Activated CD4-positive, alpha-beta T cell treated with anti-CD3 and anti-CD28 coated beads, Interleukin-2, Interleukin-4, amounts not matched to agents 100 ng/mL and 50 ng/mL, durations not matched to agents 16 hours and 8 hours (primary cell): ENCODE measurements around the gene LIX1L.

Experiments
- DNase-seq: peaks from one replicate; pipeline ENCODE4 v3.0.0-alpha.2; 2020; ENCODE audit warnings: low spot score

Gene LIX1L

DNA sequence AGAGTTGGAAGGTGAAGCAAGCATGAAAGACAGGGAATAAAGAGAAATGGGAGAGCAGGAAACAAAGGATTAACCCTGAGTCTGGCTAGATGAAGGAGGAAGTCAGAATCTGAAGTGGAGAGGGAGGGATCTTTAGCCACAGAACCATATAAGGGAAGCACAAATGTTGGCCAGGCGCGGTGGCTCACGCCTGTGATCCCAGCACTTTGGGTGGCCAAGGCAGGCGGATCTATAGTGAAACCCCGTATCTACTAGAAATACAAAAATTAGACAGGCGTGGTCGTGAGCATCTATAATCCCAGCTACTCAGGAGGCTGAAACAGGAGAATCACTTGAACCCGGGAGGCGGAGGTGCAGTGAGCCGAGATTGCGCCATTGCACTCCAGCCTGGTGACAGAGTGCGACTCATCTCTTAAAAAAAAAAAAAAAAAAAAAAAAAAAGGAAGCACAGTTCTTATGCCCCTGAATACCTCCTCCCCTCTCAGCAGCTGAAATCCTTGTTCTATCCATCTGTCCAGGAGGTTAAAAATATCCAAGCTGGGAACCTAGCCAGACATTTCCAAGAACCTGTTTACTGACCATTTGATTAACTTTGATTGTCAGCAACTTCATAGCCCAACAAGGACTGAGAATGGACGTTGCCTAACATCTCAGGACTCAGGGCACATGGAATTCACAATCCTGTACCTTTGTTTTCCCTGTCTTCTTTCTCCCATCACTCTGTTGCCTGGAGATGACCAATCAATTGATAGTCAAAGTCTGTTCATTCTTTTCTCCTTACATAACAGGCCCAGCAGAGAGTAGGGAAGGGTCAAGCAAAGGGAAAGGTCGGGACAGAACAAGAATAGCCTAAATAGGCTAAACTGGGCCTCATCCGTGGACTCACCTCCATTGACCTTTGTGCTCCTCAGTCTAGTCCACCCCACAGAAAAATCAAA lies 28.0 kb upstream of the LIX1L start:
- DNase-seq = no peak

DNA sequence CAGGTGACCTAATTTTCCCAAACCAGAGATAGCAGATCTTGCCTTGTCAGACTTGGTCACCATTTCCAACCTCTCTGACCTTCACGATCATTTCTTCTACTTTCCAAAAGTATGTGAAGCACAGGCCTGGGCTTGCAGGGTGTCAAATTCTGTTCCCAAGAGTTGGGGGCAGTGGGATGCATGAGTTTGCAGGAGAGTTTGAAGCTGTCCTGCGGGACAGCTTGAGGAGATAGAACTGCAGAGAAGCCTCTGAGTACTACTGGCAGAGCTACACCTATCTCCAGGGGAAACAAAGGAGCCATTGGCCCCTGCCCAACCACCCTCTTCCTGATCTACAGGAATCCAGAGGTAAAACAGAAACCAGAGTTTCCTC lies 27.3 kb upstream of the LIX1L start:
- DNase-seq = no peak

- DNase-seq = no peak
These were observed 26.4 kb upstream of the LIX1L start for GRCh38 chr1:145983960-145984830.

DNA sequence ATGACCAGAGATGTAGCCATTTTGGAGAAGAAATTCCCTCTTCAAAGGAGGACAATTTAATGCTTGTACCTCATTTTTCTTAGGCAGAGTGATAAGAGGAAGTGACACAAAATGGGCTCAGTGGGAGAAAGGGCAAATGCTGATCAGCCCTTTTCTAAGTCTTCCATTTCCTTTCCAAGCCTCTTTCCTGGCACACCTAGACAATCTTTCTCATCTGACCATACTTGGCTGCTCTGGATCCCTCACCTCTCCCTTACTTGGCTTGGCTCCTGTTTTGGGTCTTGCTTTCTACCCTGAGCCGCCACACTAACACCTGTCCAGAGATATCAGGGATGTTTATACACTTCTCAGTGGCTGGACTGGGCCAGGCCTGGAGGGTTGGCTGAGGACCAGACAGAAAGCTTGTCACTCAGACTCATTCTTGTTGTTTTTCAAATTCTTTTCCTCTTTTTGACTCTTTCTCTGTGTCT lies 25.4 kb upstream of the LIX1L start:
- no peak for DNase-seq

- no peak for DNase-seq
These were observed 24.4 kb upstream of the LIX1L start for GRCh38 chr1:145982010-145982723.

GRCh38 chr1:145980457-145980994 lies 22.7 kb upstream of the LIX1L start:
- DNase-seq = no peak

- DNase-seq = peak; percentile 39
These were observed 22.1 kb upstream of the LIX1L start for GRCh38 chr1:145979746-145980456.

- DNase-seq = peak; percentile 97
These were observed 21.3 kb upstream of the LIX1L start for GRCh38 chr1:145978854-145979745.

GRCh38 chr1:145978471-145978853 lies 20.6 kb upstream of the LIX1L start:
- no peak for DNase-seq

- DNase-seq = peak; percentile 85
These were observed 20.0 kb upstream of the LIX1L start for GRCh38 chr1:145977486-145978470.

- DNase-seq = no peak
These were observed 19.2 kb upstream of the LIX1L start for GRCh38 chr1:145977016-145977415.

DNA sequence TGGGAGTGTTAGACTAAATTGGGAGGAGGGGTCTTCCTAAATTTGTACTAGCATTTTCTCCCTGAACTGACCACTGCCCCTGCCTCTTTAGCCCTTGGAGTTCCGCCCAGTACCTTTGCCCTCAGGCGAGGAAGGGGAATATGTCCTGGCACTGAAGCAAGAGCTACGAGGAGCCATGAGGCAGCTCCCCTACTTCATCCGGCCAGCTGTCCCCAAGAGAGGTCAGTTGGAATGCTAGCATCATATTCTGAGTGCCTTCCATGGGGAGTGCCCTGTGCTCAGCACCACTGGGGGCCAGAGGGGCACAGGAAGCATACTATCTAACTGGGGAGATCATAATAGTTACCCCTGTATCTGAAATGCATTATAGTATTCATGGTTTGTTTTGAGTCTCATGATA lies 17.4 kb upstream of the LIX1L start:
- no peak for DNase-seq

GRCh38 chr1:145974721-145975120 lies 16.9 kb upstream of the LIX1L start:
- no peak for DNase-seq

- no peak for DNase-seq
These were observed 14.8 kb upstream of the LIX1L start for GRCh38 chr1:145972580-145972979.

- no peak for DNase-seq
These were observed 9.5 kb upstream of the LIX1L start for GRCh38 chr1:145967288-145967687.

GRCh38 chr1:145965119-145965744 lies 7.4 kb upstream of the LIX1L start:
- DNase-seq = no peak

DNA sequence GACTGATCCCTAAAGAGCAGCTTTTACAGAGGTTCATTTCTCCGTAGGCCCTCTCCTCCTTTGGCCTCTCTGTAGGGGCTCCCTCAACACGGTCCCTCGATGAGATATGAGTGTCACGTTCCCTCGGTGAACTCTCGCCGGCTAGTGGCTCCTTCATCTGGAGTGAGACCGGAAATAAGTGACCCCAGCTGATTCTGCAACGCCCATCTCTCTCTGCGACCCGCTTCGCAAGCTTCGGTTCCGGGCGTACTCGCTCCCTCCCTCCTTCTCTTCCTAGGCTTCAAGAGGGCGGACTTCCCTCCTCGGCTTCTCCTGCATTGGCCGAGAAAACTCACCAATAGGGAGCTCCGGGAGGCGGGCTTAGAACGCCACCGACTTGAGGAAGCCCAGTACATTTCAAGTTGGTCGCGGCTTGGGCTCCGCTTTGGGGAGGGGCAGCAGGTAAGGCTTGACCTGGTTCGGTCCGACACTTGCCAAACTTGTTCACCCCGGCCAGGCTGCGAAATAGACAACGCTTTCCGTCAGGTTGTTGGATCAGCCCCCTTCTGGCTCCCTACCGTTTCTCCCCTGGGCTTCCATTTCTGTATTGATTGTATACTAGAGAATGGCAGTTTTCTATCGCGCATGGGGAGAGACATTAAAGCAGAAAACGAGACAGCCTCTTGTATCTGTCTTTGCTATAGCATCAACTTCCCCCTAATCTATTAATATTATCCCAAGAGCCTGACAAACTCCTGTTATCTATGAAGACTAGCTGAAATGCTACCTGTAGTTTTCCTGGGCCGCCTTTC lies 6.7 kb upstream of the LIX1L start, which contains the start of the genes ANKRD34A and POLR3GL:
Gene ANKRD34A (minus strand): TSS at position 248 of the 791 bp plus-strand sequence. CDS start 2,816 bp downstream, outside the sequence.
Gene POLR3GL (plus strand): TSS at position 363 of the 791 bp plus-strand sequence. CDS start 10,176 bp downstream, outside the sequence.
- peak; percentile 97 for DNase-seq
